ENCODE results near the gene INPP4B. TPM values are rescaled to one million over a fixed set of nuclear protein-coding genes. Genes with fewer than 3 reads are reported as not detected.

Gene INPP4B
- total RNA-seq, 1 donor from 2014 or later: 32.7 TPM

GRCh38 chr4:142440093-142440492, 406.0 kb downstream of the INPP4B start:
- Histone ChIP-seq H3K36me3 (no peaks in the 10 kb centered on the region), H3K4me1 (no peaks in the 10 kb centered on the region), H3K27me3 (no peaks in the 10 kb centered on the region), H3K4me3 (no peak overlapping the region), H3K9me3 (peaks cover 0 to 8% of the 10 kb centered on the region in 2 donors), H3K27ac (no peak overlapping the region)
- no peak for DNase-seq (ENCODE audit: low spot score in 2 of 2)
- intact Hi-C loops (cut with DNase I): no loop called here
- no peak for TF ChIP-seq CTCF (IDR thresholded peaks at IDR 0.05)

- peaks cover 0 to 8% of the 10 kb centered on the region in 2 donors for H3K9me3 ChIP-seq
- H3K36me3 ChIP-seq: no peaks in the 10 kb centered on the region
- H3K27me3 ChIP-seq: no peaks in the 10 kb centered on the region
- no peak for TF ChIP-seq CTCF (IDR thresholded peaks at IDR 0.05)
- no peak for DNase-seq (ENCODE audit: low spot score in 2 of 2)
- H3K4me1 ChIP-seq: no peaks in the 10 kb centered on the region
- intact Hi-C loops (cut with DNase I): no loop called here
- no peak overlapping the region for H3K4me3 ChIP-seq
- no peak overlapping the region for H3K27ac ChIP-seq
Measured at GRCh38 chr4:142435599-142436235, 410.4 kb downstream of the INPP4B start.

GRCh38 chr4:142434519-142435224, 411.4 kb downstream of the INPP4B start:
- intact Hi-C loops (cut with DNase I): no loop called here
- H3K4me1 ChIP-seq: no peaks in the 10 kb centered on the region
- H3K27ac ChIP-seq: no peak overlapping the region
- no peak overlapping the region for H3K4me3 ChIP-seq
- H3K27me3 ChIP-seq: no peaks in the 10 kb centered on the region
- DNase-seq (ENCODE audit: low spot score in 2 of 2): no peak
- TF ChIP-seq CTCF (IDR thresholded peaks at IDR 0.05): no peak
- H3K9me3 ChIP-seq: peaks cover 0 to 8% of the 10 kb centered on the region in 2 donors
- H3K36me3 ChIP-seq: no peaks in the 10 kb centered on the region

GRCh38 chr4:142428715-142429114, 417.4 kb downstream of the INPP4B start:
- no peak overlapping the region for H3K4me3 ChIP-seq
- no peaks in the 10 kb centered on the region for H3K36me3 ChIP-seq
- H3K27me3 ChIP-seq: no peaks in the 10 kb centered on the region
- H3K4me1 ChIP-seq: no peaks in the 10 kb centered on the region
- TF ChIP-seq CTCF (IDR thresholded peaks at IDR 0.05): no peak
- DNase-seq (ENCODE audit: low spot score in 2 of 2): no peak
- no peaks in the 10 kb centered on the region for H3K9me3 ChIP-seq
- H3K27ac ChIP-seq: no peak overlapping the region
- intact Hi-C loops (cut with DNase I): no loop called here

GRCh38 chr4:142427456-142427855, 418.6 kb downstream of the INPP4B start:
- no peaks in the 10 kb centered on the region for H3K4me1 ChIP-seq
- TF ChIP-seq CTCF (IDR thresholded peaks at IDR 0.05): no peak
- H3K27ac ChIP-seq: no peak overlapping the region
- H3K27me3 ChIP-seq: no peaks in the 10 kb centered on the region
- intact Hi-C loops (cut with DNase I): no loop called here
- no peaks in the 10 kb centered on the region for H3K36me3 ChIP-seq
- no peak for DNase-seq (ENCODE audit: low spot score in 2 of 2)
- H3K4me3 ChIP-seq: no peak overlapping the region
- no peaks in the 10 kb centered on the region for H3K9me3 ChIP-seq

All from ascending aorta (tissue), 2 donors.